ENCODE results near the gene RTRAF. TPM values are rescaled to one million over a fixed set of nuclear protein-coding genes. Genes with fewer than 3 reads are reported as not detected.

Gene RTRAF
- polyA plus RNA-seq, 1 of the 3 experiments (the other 2 are of a cell fraction) = 43.6 TPM

DNA sequence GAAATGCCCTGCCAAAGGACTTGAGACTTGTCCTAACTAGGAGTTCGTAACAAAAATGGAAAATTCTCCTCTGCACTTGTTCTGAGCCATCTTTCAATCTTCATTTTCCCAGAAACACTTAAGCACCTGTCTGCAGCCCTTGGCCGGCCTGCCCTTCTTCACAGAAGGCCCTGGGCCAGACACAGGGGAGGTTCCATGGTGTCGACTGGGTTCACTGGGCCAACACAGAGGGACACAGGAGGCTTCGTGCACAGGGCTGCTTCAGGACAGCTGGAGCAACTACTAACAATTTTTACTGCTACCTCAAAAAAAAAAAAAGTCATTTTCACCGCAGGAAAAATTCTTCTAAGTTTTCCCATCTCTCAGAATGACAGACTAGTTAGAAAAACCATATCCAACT, 59.9 kb downstream of the RTRAF start:
- Histone ChIP-seq H4K20me1 (ENCODE audit: insufficient read depth) (no peaks in the 10 kb centered on the region), H3K27ac (ENCODE audit: low read depth in 2 of 2, low read length in 1 of 2) (no peak overlapping the region), H3K9ac (no peak overlapping the region), H3K36me3 (replicated peaks in 1 of 2; ENCODE audit: control insufficient read depth in 1 of 2, insufficient read depth in 2 of 2, low read length in 1 of 2) (peaks cover 0 to 12% of the 10 kb centered on the region in 2 experiments), H3F3A (replicated peaks; ENCODE audit: insufficient read depth) (peaks cover 23% of the 10 kb centered on the region), H3K9me2 (no peaks in the 10 kb centered on the region), H3K79me2 (ENCODE audit: insufficient read depth) (peaks cover 52% of the 10 kb centered on the region), H3K4me1 (ENCODE audit: control insufficient read depth in 1 of 2, insufficient read depth in 2 of 2, low read depth in 1 of 2, low read length in 1 of 2) (peaks cover 3 to 38% of the 10 kb centered on the region in 2 experiments; a peak in 3 of 4 replicates), H3K9me3 (no peaks in the 10 kb centered on the region), H3K27me3 (ENCODE audit: insufficient read depth) (no peaks in the 10 kb centered on the region), H2AFZ (ENCODE audit: low read depth) (no peak overlapping the region), H3K4me3 (ENCODE audit: low read depth in 2 of 2, low read length in 1 of 2) (no peak overlapping the region), H3K4me2 (no peak overlapping the region)
- ChIA-PET CTCF (no interaction called here), POLR2A (no interaction called here)
- TF ChIP-seq RCOR1 (IDR thresholded peaks at IDR 0.05; ENCODE audit: low read length) (no peak), CHD2 (IDR thresholded peaks at IDR 0.05; ENCODE audit: low read length, partially characterized antibody) (no peak)
- TF ChIP-seq, protein P1, sequence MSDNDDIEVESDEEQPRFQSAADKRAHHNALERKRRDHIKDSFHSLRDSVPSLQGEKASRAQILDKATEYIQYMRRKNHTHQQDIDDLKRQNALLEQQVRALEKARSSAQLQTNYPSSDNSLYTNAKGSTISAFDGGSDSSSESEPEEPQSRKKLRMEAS (IDR thresholded peaks at IDR 0.05; ENCODE audit: low read depth) = no peak
- DNase-seq = no peak
- 90% methylated on average over 5 of the region's 5 CpGs for WGBS (ENCODE audit: low lambda C conversion rate)

DNA sequence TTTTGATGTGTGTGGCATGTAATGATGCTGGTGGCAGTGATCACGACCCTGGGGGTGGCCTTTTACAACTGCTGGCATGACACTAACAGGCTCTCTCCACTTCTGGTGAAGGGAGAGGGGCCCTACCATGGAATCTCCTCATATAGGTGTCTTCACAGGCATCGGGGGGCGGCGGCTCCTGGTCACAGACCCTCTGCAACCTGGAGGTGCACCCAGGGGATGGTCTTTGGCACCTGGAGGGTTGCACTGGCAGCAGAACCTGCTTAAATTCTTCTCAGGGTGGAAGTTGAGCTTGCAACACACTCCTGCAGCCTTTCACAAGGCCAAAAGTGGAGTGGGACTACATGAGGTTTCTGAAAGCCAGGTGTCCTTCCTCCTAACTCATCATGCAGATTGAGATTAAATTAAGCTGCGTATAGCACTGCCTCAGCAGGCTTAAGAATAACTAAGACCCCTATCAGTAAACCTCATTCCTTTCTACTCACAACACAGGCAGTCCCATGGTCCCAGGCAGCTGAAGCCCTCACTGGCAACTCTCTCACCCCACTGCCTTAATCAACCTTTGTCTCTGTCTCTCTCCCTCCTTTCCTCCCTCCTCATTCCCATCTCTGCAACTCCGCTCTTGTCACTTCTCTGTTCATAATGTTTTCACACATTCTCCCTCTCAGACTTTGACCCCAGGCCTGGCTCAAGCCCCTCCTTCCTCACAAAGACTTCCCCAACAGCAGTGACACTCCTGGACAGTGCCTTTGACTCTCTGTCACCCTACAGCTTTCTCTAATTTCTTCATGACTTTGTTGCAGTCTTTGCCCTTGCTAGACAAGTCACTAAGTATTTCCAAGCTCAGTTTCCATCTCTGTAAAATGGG, 60.6 kb downstream of the RTRAF start:
- TF ChIP-seq RFX5 (IDR thresholded peaks at IDR 0.05; ENCODE audit: low read length) = no peak
- TF ChIP-seq, protein P2, sequence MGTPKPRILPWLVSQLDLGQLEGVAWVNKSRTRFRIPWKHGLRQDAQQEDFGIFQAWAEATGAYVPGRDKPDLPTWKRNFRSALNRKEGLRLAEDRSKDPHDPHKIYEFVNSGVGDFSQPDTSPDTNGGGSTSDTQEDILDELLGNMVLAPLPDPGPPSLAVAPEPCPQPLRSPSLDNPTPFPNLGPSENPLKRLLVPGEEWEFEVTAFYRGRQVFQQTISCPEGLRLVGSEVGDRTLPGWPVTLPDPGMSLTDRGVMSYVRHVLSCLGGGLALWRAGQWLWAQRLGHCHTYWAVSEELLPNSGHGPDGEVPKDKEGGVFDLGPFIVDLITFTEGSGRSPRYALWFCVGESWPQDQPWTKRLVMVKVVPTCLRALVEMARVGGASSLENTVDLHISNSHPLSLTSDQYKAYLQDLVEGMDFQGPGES (IDR thresholded peaks at IDR 0.05; ENCODE audit: low read depth, low read length) = no peak
- no peak for TF ChIP-seq FOSL2 (IDR thresholded peaks at IDR 0.05; ENCODE audit: borderline replicate concordance, low read depth)
- TF ChIP-seq RXRA (IDR thresholded peaks at IDR 0.05; ENCODE audit: borderline replicate concordance, low read depth) = no peak
- TF ChIP-seq FOXJ3 (CRISPR knock-in tag; IDR thresholded peaks at IDR 0.05) = no peak
- TF ChIP-seq TCF12 (IDR thresholded peaks at IDR 0.05) = no peak
- TF ChIP-seq ELF1 (IDR thresholded peaks at IDR 0.05) = no peak
- TF ChIP-seq YY1 (IDR thresholded peaks at IDR 0.05; ENCODE audit: low read depth) = no peak
- Histone ChIP-seq H3K27ac (ENCODE audit: low read depth in 2 of 2, low read length in 1 of 2) (peak overlapping the region in 1 of 2 experiments; percentile 94; a peak in 1 of 4 replicates), H3K36me3 (replicated peaks in 1 of 2; ENCODE audit: control insufficient read depth in 1 of 2, insufficient read depth in 2 of 2, low read length in 1 of 2) (peaks cover 0 to 12% of the 10 kb centered on the region in 2 experiments), H3K4me3 (ENCODE audit: low read depth in 2 of 2, low read length in 1 of 2) (no peak overlapping the region), H3K27me3 (ENCODE audit: insufficient read depth) (no peaks in the 10 kb centered on the region), H2AFZ (ENCODE audit: low read depth) (no peak overlapping the region), H3K9ac (no peak overlapping the region), H3K9me3 (no peaks in the 10 kb centered on the region), H4K20me1 (ENCODE audit: insufficient read depth) (no peaks in the 10 kb centered on the region), H3K79me2 (ENCODE audit: insufficient read depth) (peaks cover 49% of the 10 kb centered on the region), H3K9me2 (no peaks in the 10 kb centered on the region), H3K4me2 (peak overlapping the region; percentile 16; the same call in 1 of the 2 replicates), H3K4me1 (ENCODE audit: control insufficient read depth in 1 of 2, insufficient read depth in 2 of 2, low read depth in 1 of 2, low read length in 1 of 2) (peaks cover 3 to 31% of the 10 kb centered on the region in 2 experiments; a peak in 3 of 4 replicates), H3F3A (replicated peaks; ENCODE audit: insufficient read depth) (peaks cover 20% of the 10 kb centered on the region)
- POLR2A ChIA-PET = no interaction called here
- CTCF ChIA-PET = interaction anchor here (2.5 kb wide), 1 partner anchor 82 kb away, joined by 10 read pairs; no protein-coding TSS in a partner anchor
- DNase-seq = no peak
- WGBS (ENCODE audit: low lambda C conversion rate) = 70% methylated on average over 3 of the region's 6 CpGs

All from SK-N-SH (cell line).